Neural progenitor cell (in vitro differentiated cells): ENCODE measurements around the gene LDLRAD2.

Source experiments
- CTCF ChIP-seq: fragments of 200-600 bp; sonication (generic); IDR thresholded peaks from 2 replicates; pipeline ENCODE4 v1.5.1; 2017; ENCODE audit warnings: antibody characterized with exemption, mild to moderate bottlenecking
- EZH2 ChIP-seq: fragments of 200-600 bp; sonication (generic); IDR thresholded peaks from 2 replicates; pipeline ENCODE4 v1.6.1; 2017; ENCODE audit warnings: antibody characterized with exemption, mild to moderate bottlenecking, moderate library complexity

- TF ChIP-seq EZH2: no peak
- TF ChIP-seq CTCF: no peak
These were observed 19.0 kb upstream of the LDLRAD2 start for GRCh38 chr1:21793104-21793503.
